ENCODE data around the gene GLYR1. TPM values are rescaled to one million over a fixed set of nuclear protein-coding genes. Genes with fewer than 3 reads are reported as not detected.
"Not testable (repeated sequence)": the region's sequence is repeated elsewhere in the genome, so short reads cannot be mapped to it uniquely, and the experiment has no call there.

GLYR1 gene
- total RNA-seq (2021), result 97.5 and 135 TPM in 2 replicates
- Bru-seq, nascent RNA, result percentile 88 among the genes with signal in this experiment
- percentile 90 among the genes with signal in this experiment for BruChase-seq, experiment 1, labeled RNA remaining after a 2-hour chase
- percentile 91 among the genes with signal in this experiment for BruChase-seq, experiment 2, labeled RNA remaining after a 6-hour chase
- long read RNA-seq, transcript GLYR1-201 (16 exons, 3,772 nt), result major isoform, 5 of 43 reads
- long read RNA-seq, partial matches to known transcripts, result 17 of 43 reads
- long read RNA-seq, other reads (novel, unspliced or antisense), result 20 of 43 reads

DNA sequence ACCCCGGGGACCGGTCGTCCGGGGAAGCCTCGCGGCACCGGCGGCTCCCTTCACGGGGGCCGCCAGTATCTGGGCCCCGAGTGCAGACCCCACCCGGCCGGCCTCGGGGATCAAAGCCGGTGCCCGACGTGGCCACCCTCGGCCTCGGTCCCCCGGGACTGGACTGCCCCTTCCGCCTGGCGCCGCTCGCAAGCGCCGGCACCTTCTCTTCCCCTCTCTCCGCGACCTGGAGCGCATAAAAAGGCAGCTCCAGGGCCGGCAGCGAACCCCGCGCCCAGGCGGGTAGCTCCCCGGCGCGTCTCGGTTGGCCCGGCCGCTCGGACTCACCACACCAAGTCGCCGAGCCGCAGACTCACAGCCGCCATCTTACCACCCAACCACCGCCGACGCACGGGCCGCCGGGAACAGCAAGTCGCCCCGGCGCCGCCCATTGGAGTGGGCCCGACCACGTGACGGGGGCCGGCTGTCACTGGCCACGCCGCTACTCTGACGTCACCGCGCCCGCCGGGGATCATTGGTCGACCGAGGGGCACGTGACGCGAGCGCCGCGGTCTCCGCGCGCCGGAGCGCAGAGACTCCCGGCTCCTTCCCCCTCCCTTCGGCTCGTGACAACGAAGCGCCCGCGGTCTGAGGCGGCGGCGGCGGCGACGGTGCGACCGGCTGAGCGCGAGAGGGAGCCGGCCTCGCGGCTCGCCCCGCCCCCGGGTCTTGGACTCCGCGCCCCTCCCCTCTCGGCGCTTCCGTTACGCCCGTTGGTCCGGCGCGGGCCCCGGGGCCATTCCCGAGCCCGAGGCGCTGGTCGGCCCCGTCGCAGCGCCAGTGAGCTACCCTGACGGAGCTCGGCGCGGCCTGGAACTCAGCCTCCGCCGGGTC lies at the start of gene GLYR1, which contains the start of gene UBN1:
GLYR1 (minus strand) TSS at position 388 of the 873 bp plus-strand sequence; CDS start at position 365, 23 bp downstream.
UBN1 (plus strand) TSS at position 581 of the 873 bp plus-strand sequence. CDS start 5,437 bp downstream, outside the sequence.
- peak within 1 kb of the TSS; percentile 94 for H3K4me3 ChIP-seq
- ChIA-PET POLR2A (ENCODE audit: unreplicated experiment) (interaction anchor here (0.6 to 0.7 kb wide), 3 partner anchors 111 to 251 kb away, joined by 3 to 7 read pairs (median 4); partner anchors contain the start of gene SEC14L5), CTCF (no interaction called here)
- H3K79me2 ChIP-seq (ENCODE audit: low read depth), result peaks cover 86% of the 10 kb centered on the region
- H4K20me1 ChIP-seq (ENCODE audit: insufficient read depth), result peaks cover 29% of the 10 kb centered on the region
- peaks cover 23% of the 10 kb centered on the region for H3K36me3 ChIP-seq (ENCODE audit: low read depth)
- H3K27ac ChIP-seq, result 0 out of 2 replicates have a peak within 1 kb of the TSS, but pooled peaks have one; percentile 16
- peak; percentile 89 to 100 for DNase-seq
- H3K9me3 ChIP-seq (ENCODE audit: insufficient read depth, low read depth), result no peaks in the 10 kb centered on the region
- H3K27me3 ChIP-seq (ENCODE audit: insufficient read depth, low read depth), result no peaks in the 10 kb centered on the region
- TF ChIP-seq, protein P1, sequence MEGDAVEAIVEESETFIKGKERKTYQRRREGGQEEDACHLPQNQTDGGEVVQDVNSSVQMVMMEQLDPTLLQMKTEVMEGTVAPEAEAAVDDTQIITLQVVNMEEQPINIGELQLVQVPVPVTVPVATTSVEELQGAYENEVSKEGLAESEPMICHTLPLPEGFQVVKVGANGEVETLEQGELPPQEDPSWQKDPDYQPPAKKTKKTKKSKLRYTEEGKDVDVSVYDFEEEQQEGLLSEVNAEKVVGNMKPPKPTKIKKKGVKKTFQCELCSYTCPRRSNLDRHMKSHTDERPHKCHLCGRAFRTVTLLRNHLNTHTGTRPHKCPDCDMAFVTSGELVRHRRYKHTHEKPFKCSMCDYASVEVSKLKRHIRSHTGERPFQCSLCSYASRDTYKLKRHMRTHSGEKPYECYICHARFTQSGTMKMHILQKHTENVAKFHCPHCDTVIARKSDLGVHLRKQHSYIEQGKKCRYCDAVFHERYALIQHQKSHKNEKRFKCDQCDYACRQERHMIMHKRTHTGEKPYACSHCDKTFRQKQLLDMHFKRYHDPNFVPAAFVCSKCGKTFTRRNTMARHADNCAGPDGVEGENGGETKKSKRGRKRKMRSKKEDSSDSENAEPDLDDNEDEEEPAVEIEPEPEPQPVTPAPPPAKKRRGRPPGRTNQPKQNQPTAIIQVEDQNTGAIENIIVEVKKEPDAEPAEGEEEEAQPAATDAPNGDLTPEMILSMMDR (conservative IDR thresholded peaks at IDR 0.05), result no peak
- no peak for TF ChIP-seq EZH2 (IDR thresholded peaks at IDR 0.05; ENCODE audit: low read depth)
- BruUV-seq (replicated peaks), result no TSS peak
- H3K4me2 ChIP-seq, result peak within 1 kb of the TSS; percentile 93
- peaks cover 51% of the 10 kb centered on the region for H3F3A ChIP-seq (ENCODE audit: insufficient read depth, low read depth)
- peaks cover 48% of the 10 kb centered on the region for H3K4me1 ChIP-seq (replicated peaks; ENCODE audit: insufficient read depth)
- peak within 1 kb of the TSS; percentile 74 for H2AFZ ChIP-seq
- no peaks in the 10 kb centered on the region for H3K9me2 ChIP-seq (ENCODE audit: insufficient read depth)
- intact Hi-C loops (cut with micrococcal nuclease; ENCODE audit: unreplicated experiment), result loop anchor here (1.0 to 2.0 kb wide), 3 partner anchors 36 to 109 kb away; no protein-coding TSS in a partner anchor

DNA sequence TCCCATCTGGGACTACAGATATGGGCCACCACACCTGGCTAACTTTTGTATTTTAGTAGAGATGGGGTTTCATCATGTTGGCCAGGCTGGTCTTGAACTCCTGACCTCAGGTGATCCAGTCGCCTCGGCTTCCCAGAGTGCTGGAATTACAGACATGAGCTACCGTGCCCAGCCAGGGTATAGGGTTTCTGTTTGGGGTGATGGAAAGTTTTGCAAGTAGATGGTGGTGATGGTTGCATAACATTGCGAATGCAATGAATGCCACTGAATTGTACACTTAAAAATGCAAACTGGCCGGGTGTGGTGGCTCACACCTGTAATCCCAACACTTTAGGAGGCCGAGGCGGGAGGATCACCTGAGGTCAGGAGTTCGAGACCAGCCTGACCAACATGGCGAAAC lies 49.7 kb upstream of the GLYR1 start:
- H2AFZ ChIP-seq; H3K4me2 ChIP-seq; H3K4me3 ChIP-seq; POLR2A ChIA-PET (ENCODE audit: unreplicated experiment); H3K79me2 ChIP-seq (ENCODE audit: low read depth); H4K20me1 ChIP-seq (ENCODE audit: insufficient read depth); H3K27ac ChIP-seq; H3K9me3 ChIP-seq (ENCODE audit: insufficient read depth, low read depth); H3K36me3 ChIP-seq (ENCODE audit: low read depth); DNase-seq; H3F3A ChIP-seq (ENCODE audit: insufficient read depth, low read depth); H3K4me1 ChIP-seq (replicated peaks; ENCODE audit: insufficient read depth); H3K9me2 ChIP-seq (ENCODE audit: insufficient read depth); BruUV-seq (replicated peaks); CTCF ChIA-PET; intact Hi-C loops (cut with micrococcal nuclease; ENCODE audit: unreplicated experiment); H3K27me3 ChIP-seq (ENCODE audit: insufficient read depth, low read depth): not testable (repeated sequence)

DNA sequence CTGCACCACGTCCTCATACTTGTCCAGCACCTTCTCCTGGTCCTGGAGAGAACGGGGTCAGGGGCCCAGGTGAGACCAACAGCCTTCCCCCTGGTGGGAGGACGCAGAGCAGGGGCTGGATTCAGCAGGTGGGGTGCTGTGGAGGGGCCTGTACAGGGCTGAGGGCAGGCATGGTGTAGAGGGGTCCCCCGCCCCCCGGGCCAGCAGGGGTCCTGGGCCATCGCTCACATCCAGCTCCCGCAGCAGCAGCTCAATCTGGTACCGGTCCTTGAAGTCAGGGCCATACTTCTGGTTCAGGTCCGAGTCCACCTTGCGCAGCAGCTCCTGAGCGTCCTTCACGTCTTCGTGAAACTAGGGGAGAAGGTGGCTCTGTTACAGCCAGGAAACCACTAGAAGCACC lies 48.3 kb upstream of the GLYR1 start:
- Histone ChIP-seq H3K27me3 (ENCODE audit: insufficient read depth, low read depth) (no peaks in the 10 kb centered on the region), H3K4me3 (no peak overlapping the region), H3K36me3 (ENCODE audit: low read depth) (peaks cover 6% of the 10 kb centered on the region; the same call in 1 of the 2 replicates), H3K4me2 (no peak overlapping the region), H3K4me1 (replicated peaks; ENCODE audit: insufficient read depth) (no peaks in the 10 kb centered on the region), H3K9me3 (ENCODE audit: insufficient read depth, low read depth) (no peaks in the 10 kb centered on the region), H4K20me1 (ENCODE audit: insufficient read depth) (no peaks in the 10 kb centered on the region; the same call in 1 of the 2 replicates), H3K79me2 (ENCODE audit: low read depth) (no peaks in the 10 kb centered on the region), H3F3A (ENCODE audit: insufficient read depth, low read depth) (peaks cover 4% of the 10 kb centered on the region; the same call in 1 of the 2 replicates), H2AFZ (no peak overlapping the region), H3K27ac (no peak overlapping the region), H3K9me2 (ENCODE audit: insufficient read depth) (no peaks in the 10 kb centered on the region)
- TF ChIP-seq, protein P1 (conservative IDR thresholded peaks at IDR 0.05), result no peak
- no peak for TF ChIP-seq EZH2 (IDR thresholded peaks at IDR 0.05; ENCODE audit: low read depth)
- CTCF ChIA-PET, result no interaction called here
- no peak for DNase-seq
- intact Hi-C loops (cut with micrococcal nuclease; ENCODE audit: unreplicated experiment), result no loop called here
- POLR2A ChIA-PET (ENCODE audit: unreplicated experiment), result no interaction called here
- BruUV-seq (replicated peaks), result no TSS peak
